Lung (tissue), 12 donors: ENCODE results near the gene TNNC1. TPM values are rescaled to one million over a fixed set of nuclear protein-coding genes. Genes with fewer than 3 reads are reported as not detected.
A peak's percentile ranks its signal among the peaks of the same experiment; 100 is the strongest.

Source experiments
- ATAC-seq: fragments of 200-7000 bp; cut with Tn5 transposase; one replicate; pipeline ENCODE4 v1.9.1; 2020; ENCODE audit warnings: moderate number of reproducible peaks; ENCODE audit not compliant: insufficient read depth, low FRiP score
- DNase-seq, 3 donors: peaks; one replicate each; pipeline ENCODE4 v3.0.0-alpha.2; 2013 to 2017
- H3K27ac ChIP-seq, 2 donors: one replicate each; pipeline ENCODE4 v1.5.1; 2013; ENCODE audit warnings: mild to moderate bottlenecking in 2 of 2, moderate library complexity in 2 of 2, control low read depth in 1 of 2, inconsistent platforms in 1 of 2, low read depth in 1 of 2, low read length in 1 of 2
- H3K27me3 ChIP-seq, 3 donors: one replicate each; pipeline ENCODE4 v1.5.1; 2013; ENCODE audit warnings: low read length in 2 of 3; ENCODE audit not compliant: control insufficient read depth in 3 of 3, insufficient read depth in 3 of 3
- H3K36me3 ChIP-seq, 4 donors: one replicate each; pipeline ENCODE4 v1.5.1; 2013; ENCODE audit warnings: low read length in 4 of 4, mild to moderate bottlenecking in 1 of 4, moderate library complexity in 1 of 4; ENCODE audit not compliant: control insufficient read depth in 4 of 4, insufficient read depth in 4 of 4
- H3K4me1 ChIP-seq, 5 donors: one replicate each; pipeline ENCODE4 v1.5.1; 2013; ENCODE audit warnings: low read length in 5 of 5, mild to moderate bottlenecking in 2 of 5, moderate library complexity in 1 of 5; ENCODE audit not compliant: control insufficient read depth in 5 of 5, insufficient read depth in 5 of 5
- H3K4me3 ChIP-seq: one replicate; pipeline ENCODE4 v1.5.1; 2013; ENCODE audit warnings: mild to moderate bottlenecking, control low read depth, moderate library complexity
- H3K9ac ChIP-seq, 2 donors: one replicate each; pipeline ENCODE4 v1.5.1; 2013; ENCODE audit warnings: low read length in 2 of 2, control low read depth in 1 of 2; ENCODE audit not compliant: insufficient read depth in 1 of 2
- H3K9me3 ChIP-seq, 4 donors: one replicate each; pipeline ENCODE4 v1.5.1; 2013; ENCODE audit warnings: low read length in 3 of 4, mild to moderate bottlenecking in 1 of 4, moderate library complexity in 1 of 4; ENCODE audit not compliant: control insufficient read depth in 4 of 4, insufficient read depth in 3 of 4
- WGBS, 2 donors: extraction: QIAGEN DNeasy Blood & Tissue Kit; methylation state at CpG; one replicate each; pipeline ENCODE4 v1.1.7; 2013; 5-methylcytosine and 5-hydroxymethylcytosine counted together
- polyA plus RNA-seq, 2 donors: library from polyadenylated mRNA; stranded (reverse); fragments of 200-250 nt; gene quantifications; one replicate each; pipeline ENCODE4 v1.2.1, GENCODE V29; 2013
- total RNA-seq, 2 donors: library from RNA; depleted of rRNA in 1 of 2; stranded (reverse); fragments of >200 nt in 1 of 2; gene quantifications; one replicate each; pipeline ENCODE4 v1.2.1, GENCODE V29; 2014 to 2021
- TF ChIP-seq, protein P1 (sequence below): IDR thresholded peaks from 2 replicates; pipeline ENCODE4 v1.5.1; 2012; ENCODE audit warnings: mild to moderate bottlenecking; ENCODE audit errors: control extremely low read depth, extremely low read depth
- donor health status: control.
- donor health status: control.
- donor health status: Bipolar disorder and iron deficiency.
- donor health status: healthy.
- donor health status: DM: yes; HTN: yes; CAD: no.

TNNC1 gene
- total and polyA plus RNA-seq, 4 donors = 17.3 to 250 (median 33.4) TPM

GRCh38 chr3:52429031-52429430 lies 24.8 kb downstream of the TNNC1 start:
- Histone ChIP-seq H3K9me3 (no peaks in the 10 kb centered on the region), H3K4me1 (peaks cover 0 to 12% (median 6%) of the 10 kb centered on the region in 5 donors), H3K36me3 (no peaks in the 10 kb centered on the region), H3K9ac (no peak overlapping the region), H3K27ac (peak overlapping the region; percentile 9 to 16), H3K4me3 (no peak overlapping the region), H3K27me3 (no peaks in the 10 kb centered on the region)
- TF ChIP-seq, protein P1, sequence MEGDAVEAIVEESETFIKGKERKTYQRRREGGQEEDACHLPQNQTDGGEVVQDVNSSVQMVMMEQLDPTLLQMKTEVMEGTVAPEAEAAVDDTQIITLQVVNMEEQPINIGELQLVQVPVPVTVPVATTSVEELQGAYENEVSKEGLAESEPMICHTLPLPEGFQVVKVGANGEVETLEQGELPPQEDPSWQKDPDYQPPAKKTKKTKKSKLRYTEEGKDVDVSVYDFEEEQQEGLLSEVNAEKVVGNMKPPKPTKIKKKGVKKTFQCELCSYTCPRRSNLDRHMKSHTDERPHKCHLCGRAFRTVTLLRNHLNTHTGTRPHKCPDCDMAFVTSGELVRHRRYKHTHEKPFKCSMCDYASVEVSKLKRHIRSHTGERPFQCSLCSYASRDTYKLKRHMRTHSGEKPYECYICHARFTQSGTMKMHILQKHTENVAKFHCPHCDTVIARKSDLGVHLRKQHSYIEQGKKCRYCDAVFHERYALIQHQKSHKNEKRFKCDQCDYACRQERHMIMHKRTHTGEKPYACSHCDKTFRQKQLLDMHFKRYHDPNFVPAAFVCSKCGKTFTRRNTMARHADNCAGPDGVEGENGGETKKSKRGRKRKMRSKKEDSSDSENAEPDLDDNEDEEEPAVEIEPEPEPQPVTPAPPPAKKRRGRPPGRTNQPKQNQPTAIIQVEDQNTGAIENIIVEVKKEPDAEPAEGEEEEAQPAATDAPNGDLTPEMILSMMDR = no peak
- WGBS, 2 donors = 49 to 63% methylated on average over 3 of the region's 3 CpGs
- ATAC-seq (no peak), DNase-seq (no peak)

- Histone ChIP-seq H3K9me3 (no peaks in the 10 kb centered on the region), H3K9ac (no peak overlapping the region), H3K4me1 (peaks cover 0 to 9% (median 3%) of the 10 kb centered on the region in 5 donors), H3K27ac (peak overlapping the region in 1 of 2 donors; percentile 16), H3K27me3 (no peaks in the 10 kb centered on the region), H3K4me3 (no peak overlapping the region), H3K36me3 (no peaks in the 10 kb centered on the region)
- 13 to 20% methylated on average over 7 of the region's 7 CpGs for WGBS, 2 donors
- ATAC-seq = peak; percentile 77
- TF ChIP-seq, protein P1 = peak; percentile 65
- DNase-seq = peak; percentile 63 to 92 (median 89)
Observed at GRCh38 chr3:52428151-52429005, 25.5 kb downstream of the TNNC1 start.

DNA sequence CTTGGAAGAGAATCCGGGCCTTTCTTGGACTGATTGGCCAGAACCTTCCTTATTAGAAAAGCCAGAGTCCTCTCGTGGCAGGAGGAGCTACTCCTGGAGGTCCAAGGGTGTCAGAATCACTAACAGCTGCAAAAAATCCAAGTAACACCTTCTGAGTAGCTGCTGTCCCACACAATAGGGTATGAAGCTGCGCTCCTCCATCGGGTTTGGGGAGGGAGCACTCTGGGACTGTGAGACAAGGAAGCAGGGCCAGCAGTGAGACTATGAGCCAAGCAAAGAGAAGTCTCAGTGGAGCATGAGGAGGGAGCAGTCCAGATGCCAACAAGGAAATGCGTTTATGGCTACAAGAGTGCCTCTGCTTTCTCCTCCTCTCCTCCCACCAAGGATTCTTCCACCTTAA lies 30.7 kb downstream of the TNNC1 start:
- Histone ChIP-seq H3K27me3 (no peaks in the 10 kb centered on the region), H3K9ac (peak overlapping the region in 1 of 2 donors; percentile 28), H3K4me1 (peaks cover 0 to 12% (median 0%) of the 10 kb centered on the region in 5 donors), H3K9me3 (no peaks in the 10 kb centered on the region), H3K36me3 (no peaks in the 10 kb centered on the region), H3K27ac (no peak overlapping the region), H3K4me3 (no peak overlapping the region)
- TF ChIP-seq, protein P1 = no peak
- DNase-seq = peak; percentile 36 to 80 (median 70)
- no peak for ATAC-seq
- WGBS, 2 donors = 67 to 72% methylated on average over 5 of the region's 5 CpGs
